SK-N-SH treated with all-trans-retinoic acid at 6 μM for 48 hours (cell line): Measurements from ENCODE around the gene AURKB.
A peak's percentile ranks its signal among the peaks of the same experiment; 100 is the strongest.

Source experiments
- ATAC-seq: fragments of 200-7000 bp; cut with Tn5 transposase; 3 replicates; pipeline ENCODE4 v1.9.1; 2020; ENCODE audit warnings: mild to moderate bottlenecking, moderate library complexity
- ARNTL ChIP-seq: fragments of 450-650 bp; formaldehyde crosslinking; IDR thresholded peaks from 2 replicates; pipeline ENCODE4 v1.5.0; 2020; ENCODE audit warnings: low read depth, mild to moderate bottlenecking, moderate library complexity, borderline replicate concordance
- BACH2 ChIP-seq: fragments of 250-450 bp; sonication (Bioruptor Pico); IDR thresholded peaks from 2 replicates; pipeline ENCODE4 v1.9.0; 2021; ENCODE audit warnings: mild to moderate bottlenecking, borderline replicate concordance
- CSDC2 ChIP-seq: fragments of 250-450 bp; sonication (Bioruptor Pico); IDR thresholded peaks from 2 replicates; pipeline ENCODE4 v1.5.0; 2020; ENCODE audit warnings: mild to moderate bottlenecking, moderate library complexity
- CSRNP3 ChIP-seq: fragments of 250-450 bp; sonication (Bioruptor Pico); IDR thresholded peaks from 2 replicates; pipeline ENCODE4 v1.5.1; 2021; ENCODE audit warnings: mild to moderate bottlenecking, moderate library complexity
- ESRRG ChIP-seq: fragments of 250-450 bp; sonication (Bioruptor Pico); IDR thresholded peaks from 2 replicates; pipeline ENCODE4 v1.6.1; 2021; ENCODE audit warnings: mild to moderate bottlenecking
- GLIS3 ChIP-seq: fragments of 250-450 bp; sonication (Bioruptor Pico); IDR thresholded peaks from 2 replicates; pipeline ENCODE4 v1.5.0; 2020; ENCODE audit warnings: mild to moderate bottlenecking, moderate library complexity
- ISL1 ChIP-seq: fragments of 250-450 bp; sonication (Bioruptor Pico); IDR thresholded peaks from 2 replicates; pipeline ENCODE4 v2.1.2; 2022; ENCODE audit warnings: mild to moderate bottlenecking, moderate library complexity
- OSR1 ChIP-seq: fragments of 250-450 bp; sonication (Bioruptor Pico); IDR thresholded peaks from 2 replicates; pipeline ENCODE4 v1.8.0; 2022; ENCODE audit warnings: moderate library complexity, mild to moderate bottlenecking, inconsistent platforms
- PATZ1 ChIP-seq: fragments of 250-450 bp; sonication (Bioruptor Pico); IDR thresholded peaks from 2 replicates; pipeline ENCODE4 v1.8.0; 2020; ENCODE audit warnings: mild to moderate bottlenecking, moderate library complexity, borderline replicate concordance
- POU6F1 ChIP-seq: fragments of 250-450 bp; sonication (Bioruptor Pico); IDR thresholded peaks from 2 replicates; pipeline ENCODE4 v1.8.0; 2021; ENCODE audit warnings: low read depth, mild to moderate bottlenecking, moderate library complexity, borderline replicate concordance
- PPARA ChIP-seq: fragments of 250-450 bp; sonication (Bioruptor Pico); IDR thresholded peaks from 2 replicates; pipeline ENCODE4 v1.5.0; 2020; ENCODE audit warnings: mild to moderate bottlenecking, borderline replicate concordance
- RARB ChIP-seq: fragments of 250-450 bp; sonication (Bioruptor Pico); IDR thresholded peaks from 2 replicates; pipeline ENCODE4 v1.8.0; 2021; ENCODE audit warnings: mild to moderate bottlenecking, moderate library complexity
- SNAI2 ChIP-seq: fragments of 250-450 bp; sonication (Bioruptor Pico); IDR thresholded peaks from 2 replicates; pipeline ENCODE4 v1.5.0; 2020; ENCODE audit warnings: mild to moderate bottlenecking, moderate library complexity
- TCF4 ChIP-seq: fragments of 250-450 bp; sonication (Bioruptor Pico); IDR thresholded peaks from 2 replicates; pipeline ENCODE4 v1.8.0; 2021; ENCODE audit warnings: mild to moderate bottlenecking, moderate library complexity, borderline replicate concordance
- TOX ChIP-seq: fragments of 250-450 bp; sonication (Bioruptor Pico); IDR thresholded peaks from 2 replicates; pipeline ENCODE4 v1.8.0; 2021; ENCODE audit warnings: mild to moderate bottlenecking, moderate library complexity, borderline replicate concordance
- TSHZ2 ChIP-seq: fragments of 250-450 bp; sonication (Bioruptor Pico); IDR thresholded peaks from 2 replicates; pipeline ENCODE4 v1.5.0; 2020; ENCODE audit warnings: mild to moderate bottlenecking, moderate library complexity
- ZC3H10 ChIP-seq: fragments of 250-450 bp; sonication (Bioruptor Pico); IDR thresholded peaks from 2 replicates; pipeline ENCODE4 v1.5.1; 2021; ENCODE audit warnings: mild to moderate bottlenecking, moderate library complexity
- ZFP3 ChIP-seq: fragments of 250-450 bp; sonication (Bioruptor Pico); IDR thresholded peaks from 2 replicates; pipeline ENCODE4 v1.5.0; 2020; ENCODE audit warnings: mild to moderate bottlenecking, moderate library complexity
- ZFP30 ChIP-seq: fragments of 450-650 bp; formaldehyde crosslinking; IDR thresholded peaks from 2 replicates; pipeline ENCODE4 v1.5.0; 2022; ENCODE audit warnings: mild to moderate bottlenecking, moderate library complexity
- ZNF565 ChIP-seq: fragments of 450-650 bp; formaldehyde crosslinking; conservative IDR thresholded peaks from 2 replicates; pipeline ENCODE4 v1.5.0; 2020; ENCODE audit warnings: low read depth, mild to moderate bottlenecking, moderate library complexity
- ZNF70 ChIP-seq: fragments of 450-650 bp; formaldehyde crosslinking; IDR thresholded peaks from 2 replicates; pipeline ENCODE4 v1.5.0; 2020; ENCODE audit warnings: mild to moderate bottlenecking, moderate library complexity
- ZNF8 ChIP-seq: fragments of 450-650 bp; formaldehyde crosslinking; IDR thresholded peaks from 2 replicates; pipeline ENCODE4 v1.5.0; 2020; ENCODE audit warnings: mild to moderate bottlenecking, moderate library complexity

Gene AURKB

GRCh38 chr17:8173871-8174322, 36.5 kb downstream of the AURKB start:
- TF ChIP-seq PPARA (CRISPR knock-in tag) (no peak), TCF4 (no peak), CSRNP3 (no peak), BACH2 (no peak), POU6F1 (CRISPR knock-in tag) (no peak), GLIS3 (CRISPR knock-in tag) (no peak), ZFP30 (CRISPR knock-in tag) (no peak), PATZ1 (CRISPR knock-in tag) (no peak), CSDC2 (CRISPR knock-in tag) (no peak), ZNF70 (CRISPR knock-in tag) (no peak), ZFP3 (CRISPR knock-in tag) (no peak), SNAI2 (CRISPR knock-in tag) (no peak), TOX (CRISPR knock-in tag) (no peak), OSR1 (CRISPR knock-in tag) (no peak), TSHZ2 (CRISPR knock-in tag) (no peak)
- ATAC-seq, result peak; percentile 6

- ATAC-seq, result peak; percentile 84
- TF ChIP-seq ZNF565 (CRISPR knock-in tag) (peak; percentile 97), SNAI2 (CRISPR knock-in tag) (peak; percentile 98), CSDC2 (CRISPR knock-in tag) (peak; percentile 91), ESRRG (peak; percentile 100), ZC3H10 (CRISPR knock-in tag) (peak; percentile 99), ZNF8 (CRISPR knock-in tag) (peak; percentile 87), ZFP30 (CRISPR knock-in tag) (peak; percentile 86), TCF4 (peak; percentile 93), PPARA (CRISPR knock-in tag) (peak; percentile 93), POU6F1 (CRISPR knock-in tag) (peak; percentile 98), CSRNP3 (peak; percentile 100), ISL1 (CRISPR knock-in tag) (0 out of 2 replicates have a peak, but pooled peaks have one; percentile 37), ARNTL (CRISPR knock-in tag) (peak; percentile 94), TSHZ2 (CRISPR knock-in tag) (peak; percentile 92), ZFP3 (CRISPR knock-in tag) (peak; percentile 87), GLIS3 (CRISPR knock-in tag) (peak; percentile 100), RARB (CRISPR knock-in tag) (peak; percentile 99), OSR1 (CRISPR knock-in tag) (no peak)
Observed at GRCh38 chr17:8173056-8173870, 37.1 kb downstream of the AURKB start.
